HG03565 (cell line): ENCODE data around the gene TUBB3.

Experiments used
- ATAC-seq: cut with Tn5 transposase; IDR thresholded peaks from one replicate; pipeline ENCODE4 v1.9.1; 2021; ENCODE audit warnings: mild to moderate bottlenecking, moderate library complexity; ENCODE audit not compliant: unreplicated experiment

TUBB3 gene

DNA sequence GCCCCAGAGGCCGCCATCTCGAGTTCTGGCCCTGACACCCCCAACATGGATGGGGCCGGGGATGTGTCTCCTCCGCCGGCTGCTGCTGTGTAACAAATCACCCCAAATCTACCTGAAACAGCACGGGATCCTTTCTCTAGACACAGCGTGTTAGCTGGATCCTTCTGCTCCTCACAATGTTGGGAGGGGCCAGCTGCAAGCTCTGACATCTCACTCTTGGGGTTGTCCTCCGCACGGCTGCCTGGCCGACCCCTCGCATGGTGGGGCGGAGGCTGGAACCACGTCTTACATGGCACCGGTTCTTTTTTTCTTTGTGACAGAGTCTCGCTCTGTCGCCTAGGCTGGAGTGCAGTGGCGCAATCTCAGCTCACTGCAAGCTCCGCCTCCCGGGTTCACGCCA lies 13.8 kb downstream of the TUBB3 start:
- no peak for ATAC-seq

DNA sequence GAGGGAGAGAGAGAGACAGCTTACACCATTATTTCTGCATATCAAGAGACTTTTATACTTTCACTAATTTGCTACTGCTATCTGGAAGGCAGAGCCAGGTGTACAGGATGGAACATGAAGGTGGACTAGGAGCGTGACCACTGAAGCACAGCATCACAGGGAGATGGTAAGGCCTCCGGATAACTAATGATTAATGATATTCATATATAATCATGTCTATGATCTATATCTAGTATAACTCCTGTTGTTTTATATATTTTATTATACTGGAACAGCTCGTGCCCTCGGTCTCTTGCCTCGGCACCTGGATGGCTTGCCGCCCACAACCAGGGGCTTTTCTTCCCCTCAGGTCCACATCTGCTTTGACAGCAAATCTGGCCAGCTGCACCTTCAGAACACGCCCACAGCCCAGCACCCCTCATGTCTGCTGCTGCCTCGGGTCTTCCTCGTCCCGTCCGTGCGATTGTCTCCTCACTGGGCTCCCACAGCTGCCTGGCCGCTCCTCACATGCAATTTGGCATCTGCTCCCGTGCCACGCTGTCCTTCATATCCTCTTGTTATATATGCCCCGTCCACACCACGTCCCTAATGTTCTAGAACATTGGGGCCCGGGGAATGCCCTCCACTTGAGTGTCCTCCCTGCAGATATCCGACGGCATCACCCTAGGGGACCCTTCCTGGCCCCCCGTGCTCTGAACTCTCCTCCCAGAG lies 15.2 kb downstream of the TUBB3 start:
- no peak for ATAC-seq

DNA sequence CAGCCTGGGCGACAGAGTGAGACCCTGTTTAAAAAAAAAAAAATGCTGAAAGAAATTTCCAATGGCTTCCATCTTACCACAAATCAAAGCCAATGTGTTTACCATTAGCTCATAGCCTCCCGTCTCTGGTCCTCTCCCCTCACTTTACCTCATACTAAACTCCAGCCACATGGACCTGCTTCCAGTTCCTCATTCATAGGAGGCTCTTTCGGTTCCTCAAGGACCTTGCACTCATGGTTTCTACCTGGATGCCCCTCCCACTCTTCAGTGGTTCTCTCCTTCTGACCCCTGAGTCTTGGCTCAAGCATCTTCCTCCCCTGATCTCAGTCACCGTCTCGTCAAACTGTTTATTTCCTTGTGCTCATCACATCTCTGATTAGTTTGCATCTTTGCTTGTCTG lies 21.6 kb downstream of the TUBB3 start:
- ATAC-seq = no peak

DNA sequence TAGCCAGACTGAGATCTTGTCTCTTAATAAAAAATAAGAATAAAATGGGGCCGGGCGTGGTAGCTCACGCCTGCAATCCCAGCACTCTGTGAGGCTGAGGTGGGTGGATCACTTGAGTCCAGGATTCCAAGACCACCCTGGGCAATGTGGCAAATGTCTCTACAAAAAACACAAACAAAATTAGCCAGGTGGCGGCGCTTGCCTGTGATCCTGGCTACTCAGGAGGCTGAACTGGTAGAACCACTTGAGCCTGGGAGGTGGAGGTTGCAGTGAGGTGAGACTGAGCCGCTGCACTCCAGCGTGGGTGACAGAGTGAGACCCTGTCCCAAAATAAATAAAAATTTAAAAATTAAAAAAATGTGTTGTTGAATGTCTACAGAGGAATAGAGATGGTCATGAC lies 22.5 kb downstream of the TUBB3 start:
- ATAC-seq = no peak

DNA sequence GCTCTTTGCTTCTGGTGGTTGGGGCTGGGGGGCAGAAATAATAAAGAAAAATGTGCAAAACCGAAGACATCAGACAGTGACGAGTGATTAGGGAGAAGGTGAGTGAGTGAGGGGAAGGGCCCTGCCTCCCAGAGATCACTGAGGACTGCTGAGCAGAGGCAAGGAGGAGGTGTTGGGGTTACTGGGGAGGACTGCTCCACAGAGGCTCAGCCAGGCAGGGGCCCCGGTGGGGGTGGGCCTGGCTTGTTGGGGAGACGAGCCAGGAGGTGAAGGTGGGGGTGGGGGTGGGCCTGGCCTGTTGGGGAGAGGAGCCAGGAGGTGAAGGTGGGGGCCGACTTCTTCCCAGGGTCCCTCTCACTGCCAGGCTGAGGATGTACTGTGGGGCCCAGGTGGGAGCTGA lies 23.4 kb downstream of the TUBB3 start:
- ATAC-seq = no peak

DNA sequence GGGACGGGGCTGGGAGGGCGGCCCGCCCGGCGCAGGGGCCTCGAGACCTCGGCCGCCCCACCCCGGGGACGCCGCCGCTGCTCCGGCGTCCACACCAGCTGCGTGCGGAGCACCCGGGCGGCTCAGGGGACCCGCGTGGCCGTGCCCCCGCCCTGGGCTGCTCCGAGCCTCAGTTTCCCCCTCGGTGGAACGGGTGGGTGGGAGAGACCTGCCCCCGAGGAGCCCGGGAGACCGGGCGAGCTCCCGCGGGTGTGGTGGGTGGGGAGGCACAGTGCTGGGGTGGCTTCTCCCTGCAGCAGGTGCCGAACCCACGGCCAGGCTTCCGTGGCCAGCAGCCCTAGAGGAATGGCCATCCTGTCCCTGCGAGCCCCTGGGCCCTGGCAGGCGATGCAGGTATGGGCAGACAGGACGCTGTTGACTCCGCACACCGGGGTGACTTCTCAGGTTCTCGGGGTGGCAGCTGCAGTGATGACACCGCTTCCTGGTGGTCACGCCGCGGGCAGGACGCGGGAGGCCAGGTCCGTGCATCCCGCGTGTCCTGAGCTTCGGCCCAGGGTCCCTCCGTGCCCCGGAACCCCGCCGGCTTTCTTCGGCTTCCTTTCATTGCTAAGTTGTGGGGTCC lies 26.1 kb downstream of the TUBB3 start:
- ATAC-seq = no peak

DNA sequence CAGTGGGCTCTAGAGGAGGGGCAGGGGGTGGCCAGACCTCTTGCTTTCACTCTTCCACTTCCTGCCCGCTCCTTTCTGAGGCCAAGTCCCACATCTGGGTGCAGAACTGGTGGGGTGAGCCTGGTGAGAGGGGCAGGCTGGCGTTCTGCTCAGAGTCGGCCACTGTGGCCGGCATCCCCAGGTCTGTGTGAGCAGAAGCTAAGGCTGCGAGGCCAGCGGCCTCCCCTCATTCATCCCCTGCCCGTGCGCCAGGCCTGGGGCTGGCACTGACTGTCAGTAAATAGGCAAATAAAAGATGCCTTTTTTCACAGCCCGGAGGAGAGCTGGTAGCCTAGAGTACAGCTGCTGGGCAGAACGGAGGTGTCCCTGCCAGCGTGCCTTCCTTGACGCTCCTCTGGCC lies 26.6 kb downstream of the TUBB3 start:
- ATAC-seq = no peak

DNA sequence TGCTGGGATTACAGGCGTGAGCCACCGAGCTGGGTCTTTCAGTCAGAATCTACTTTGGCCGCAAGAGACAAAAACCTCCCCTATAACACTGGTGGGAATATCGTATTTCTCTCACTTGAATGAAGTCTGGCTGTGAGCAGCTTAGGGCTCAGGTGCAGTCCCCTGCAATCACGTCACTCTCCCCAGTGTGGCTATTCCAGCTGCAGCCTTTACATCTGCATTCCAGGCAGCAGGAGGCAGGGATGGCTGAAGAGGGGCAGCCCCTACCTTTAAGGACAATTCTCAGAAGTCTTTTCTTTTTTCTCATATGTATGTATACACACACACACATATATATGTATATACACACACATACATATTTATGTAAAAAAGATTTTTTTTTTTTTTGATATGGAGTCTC lies 28.4 kb downstream of the TUBB3 start:
- ATAC-seq = no peak

DNA sequence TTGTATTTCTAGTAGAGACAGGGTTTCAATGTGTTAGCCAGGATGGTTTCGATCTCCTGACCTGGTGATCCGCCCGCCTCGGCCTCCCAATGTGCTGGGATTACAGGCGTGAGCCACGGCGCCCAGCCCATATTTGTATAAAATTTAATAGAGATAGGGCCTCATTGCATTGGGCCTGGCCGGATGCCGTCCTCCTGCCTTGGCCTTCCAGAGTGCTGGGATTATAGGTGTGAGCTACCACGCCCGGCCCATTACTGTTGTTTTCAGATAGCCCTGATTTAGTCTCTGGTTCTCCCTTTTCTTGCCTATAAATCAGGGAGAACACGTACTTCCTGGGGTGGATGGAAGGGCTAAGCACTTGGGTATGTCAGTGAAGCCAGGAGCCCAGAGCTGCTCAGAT lies 28.9 kb downstream of the TUBB3 start:
- no peak for ATAC-seq

DNA sequence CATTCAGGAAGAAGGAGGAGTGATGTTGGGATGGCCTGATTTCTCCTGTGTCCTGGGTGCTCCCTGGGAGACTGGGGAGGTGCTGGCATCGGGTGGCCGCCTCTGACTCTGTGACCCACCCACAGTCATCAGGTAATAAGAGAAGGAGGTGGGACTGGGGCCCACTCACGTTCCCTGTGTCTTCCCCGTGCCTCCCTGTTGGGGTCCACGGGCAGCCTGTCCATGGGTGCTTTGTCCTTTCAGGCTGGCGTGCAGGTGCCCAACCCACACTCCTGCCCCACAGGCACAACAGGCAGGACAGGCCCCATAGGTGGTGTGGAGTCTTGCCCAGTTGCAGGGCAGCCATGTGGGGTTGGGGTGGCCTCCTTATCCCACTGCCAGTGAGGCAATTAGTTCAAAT lies 29.4 kb downstream of the TUBB3 start:
- ATAC-seq = no peak

DNA sequence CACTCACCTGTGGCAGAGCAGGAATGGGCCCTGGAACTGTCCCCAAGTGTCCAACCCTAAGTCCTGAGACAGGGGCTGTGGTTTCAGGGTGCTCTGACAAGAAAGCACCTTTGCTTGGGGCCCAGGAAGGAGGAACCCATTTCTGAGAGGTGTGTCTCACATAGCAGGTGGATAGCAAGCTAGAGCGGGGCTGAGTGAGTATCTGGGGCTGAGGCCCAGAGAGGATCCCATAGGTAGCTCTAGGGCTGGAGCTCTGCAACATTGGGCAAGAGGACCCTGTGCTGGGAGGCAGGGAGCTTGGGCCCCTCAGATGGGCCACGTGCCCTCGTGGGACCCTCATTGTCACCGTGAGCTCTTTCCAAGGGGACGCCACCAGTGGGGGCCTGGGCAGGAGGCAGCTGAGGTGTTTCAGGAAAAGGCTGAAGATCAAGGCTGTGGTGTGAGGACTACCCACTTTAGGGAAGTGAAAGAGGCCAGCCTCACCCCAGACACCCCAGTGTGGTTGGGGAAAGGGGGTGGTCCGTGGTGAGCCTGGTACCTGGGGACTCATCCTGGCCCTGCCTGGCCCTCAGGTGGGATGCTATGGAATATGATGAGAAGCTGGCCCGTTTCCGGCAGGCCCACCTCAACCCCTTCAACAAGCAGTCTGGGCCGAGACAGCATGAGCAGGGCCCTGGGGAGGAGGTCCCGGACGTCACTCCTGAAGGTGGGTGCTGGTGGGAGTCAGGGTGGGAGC lies 30.7 kb downstream of the TUBB3 start:
- ATAC-seq = no peak

DNA sequence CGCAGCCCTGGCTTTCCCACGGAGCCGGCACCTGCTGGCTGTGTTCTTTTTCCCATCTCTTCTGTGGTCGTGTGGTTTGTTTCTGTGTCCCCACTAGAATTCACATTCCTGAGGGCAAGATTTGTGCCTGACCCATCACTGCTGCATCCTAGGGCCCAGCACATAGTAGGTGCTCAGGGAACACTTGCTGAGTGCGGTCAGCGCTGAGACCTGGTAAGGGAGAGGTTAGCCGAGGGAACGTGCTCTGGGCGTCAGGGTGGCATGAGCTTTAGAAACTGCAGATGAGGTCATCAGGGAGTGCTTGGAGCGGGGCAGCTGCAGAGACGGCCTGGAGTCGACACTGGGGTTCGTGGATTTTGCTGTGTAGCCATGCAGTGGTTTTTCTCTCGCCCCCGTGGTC lies 31.3 kb downstream of the TUBB3 start:
- no peak for ATAC-seq

DNA sequence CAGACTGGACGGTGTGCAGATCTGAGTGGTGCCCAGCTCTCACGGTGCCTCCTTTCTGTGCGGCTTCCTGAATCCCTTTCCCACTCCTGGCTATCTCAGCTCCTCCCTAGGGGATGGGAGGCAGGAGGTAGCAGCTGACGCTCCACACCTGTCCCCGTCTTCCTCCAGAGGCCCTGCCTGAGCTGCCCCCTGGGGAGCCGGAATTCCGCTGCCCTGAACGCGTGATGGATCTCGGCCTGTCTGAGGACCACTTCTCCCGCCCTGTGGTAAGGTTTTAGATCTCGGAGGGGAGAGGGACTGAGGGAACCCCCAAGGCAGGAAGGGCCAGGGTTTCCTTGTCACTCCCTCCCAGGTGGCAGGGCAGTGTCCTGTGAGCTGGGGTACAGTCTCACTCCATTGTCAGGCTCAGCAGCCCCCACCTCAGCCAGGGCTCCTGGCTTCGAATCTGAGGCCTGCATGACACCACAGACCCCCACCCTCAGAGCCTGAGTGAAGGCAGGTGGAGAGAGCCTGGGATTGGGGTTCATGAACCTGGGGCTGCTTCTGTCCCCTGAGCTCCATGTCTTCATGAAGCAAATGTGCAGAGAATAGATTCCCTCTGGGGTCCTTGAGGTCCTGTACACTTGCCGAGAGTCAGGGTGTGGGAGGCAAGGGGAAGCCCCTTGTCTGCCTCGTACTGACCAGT lies 32.0 kb downstream of the TUBB3 start:
- no peak for ATAC-seq

DNA sequence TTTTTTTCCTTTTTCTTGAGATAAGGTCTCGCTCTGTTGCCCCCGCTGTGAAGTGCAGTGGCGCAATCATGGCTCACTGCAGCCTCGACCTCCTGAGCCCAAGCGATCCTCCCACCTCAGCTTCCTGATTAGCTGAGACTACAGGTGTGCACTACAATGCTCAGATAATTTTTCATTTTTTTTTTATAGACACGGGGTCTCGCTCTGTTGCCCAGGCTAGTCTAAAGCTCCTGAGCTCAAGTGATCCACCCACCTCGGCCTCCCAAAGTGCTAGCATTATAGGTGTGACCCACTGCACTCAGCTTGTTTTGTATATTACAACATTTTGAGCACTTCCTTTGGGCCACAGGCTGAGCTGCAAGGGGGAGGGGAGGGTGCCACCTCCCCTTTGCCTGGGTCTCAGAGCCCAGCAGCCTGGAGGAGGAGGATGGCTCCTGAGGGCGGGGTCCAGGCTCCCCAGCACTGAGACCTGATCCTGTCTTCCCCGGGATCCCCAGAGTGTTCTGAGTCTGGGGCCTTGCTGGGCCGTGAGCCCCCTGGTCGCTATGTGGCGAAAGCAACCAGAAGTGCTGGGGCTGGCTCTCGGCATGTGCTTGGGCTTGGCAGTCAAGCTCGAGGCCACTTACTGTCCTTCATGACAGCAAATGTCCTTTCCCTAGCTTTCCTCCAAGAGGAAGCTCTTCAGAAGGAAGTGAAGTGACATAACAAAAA lies 33.5 kb downstream of the TUBB3 start:
- ATAC-seq = no peak

DNA sequence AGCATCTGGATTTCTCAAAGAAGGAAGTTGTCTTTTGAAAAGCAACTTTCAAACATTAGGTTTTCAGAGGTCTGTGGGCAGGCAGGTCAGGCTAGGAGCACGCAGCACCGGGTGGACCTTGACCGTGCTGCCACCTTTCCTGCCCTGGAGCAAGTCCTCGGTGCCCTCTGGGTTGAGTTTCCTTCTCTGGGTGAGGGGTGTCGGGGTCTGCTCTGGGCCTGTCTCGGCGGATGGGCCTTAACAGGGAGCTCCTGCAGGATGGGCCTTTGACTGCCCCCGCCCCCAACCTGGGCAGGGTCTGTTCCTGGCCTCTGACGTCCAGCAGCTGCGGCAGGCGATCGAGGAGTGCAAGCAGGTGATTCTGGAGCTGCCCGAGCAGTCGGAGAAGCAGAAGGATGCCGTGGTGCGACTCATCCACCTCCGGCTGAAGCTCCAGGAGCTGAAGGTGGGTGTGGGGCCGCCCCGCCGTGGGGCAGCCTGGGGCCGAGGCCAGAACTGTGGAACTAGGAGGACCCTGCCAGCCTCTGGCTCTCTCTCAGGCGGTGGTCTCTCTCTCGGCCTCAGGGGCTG lies 34.2 kb downstream of the TUBB3 start:
- no peak for ATAC-seq

DNA sequence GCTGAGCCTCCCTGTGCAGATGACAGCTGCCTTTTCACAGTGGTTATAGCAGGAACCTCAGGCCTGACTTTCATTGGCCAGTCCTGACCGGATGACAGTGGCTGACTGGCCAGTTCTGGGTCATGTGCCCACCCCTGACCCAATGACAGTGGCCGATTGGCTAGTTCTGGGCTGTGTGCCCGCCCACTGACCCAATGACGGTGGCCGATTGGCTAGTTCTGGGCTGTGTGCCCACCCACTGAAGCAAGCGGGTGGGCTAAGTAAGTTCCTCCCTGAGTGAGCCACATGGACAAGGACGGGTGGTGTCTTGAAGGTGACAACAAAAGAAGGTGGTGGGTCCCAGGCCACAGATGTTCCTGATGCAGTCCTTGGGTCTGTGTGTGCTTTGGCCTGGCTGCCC lies 34.9 kb downstream of the TUBB3 start:
- ATAC-seq = no peak

DNA sequence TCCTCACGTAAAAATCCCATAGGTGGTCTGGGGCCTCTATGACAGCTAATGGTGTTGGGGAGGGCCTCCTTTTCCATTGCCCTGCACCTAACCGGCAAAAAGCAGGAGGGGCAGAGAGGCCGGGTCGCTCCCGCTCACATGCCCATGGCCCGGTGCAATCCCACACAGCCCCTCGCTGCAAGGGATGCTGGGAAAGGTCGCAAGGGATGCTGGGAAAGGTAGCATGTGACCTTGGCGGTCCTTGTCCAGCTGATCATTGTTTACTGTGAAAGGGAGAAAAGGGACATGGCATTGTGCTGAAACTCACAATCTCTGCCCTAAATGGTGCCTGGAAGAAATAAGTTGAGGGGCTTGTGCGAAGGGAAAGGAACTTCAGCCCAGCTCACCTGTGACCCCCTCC lies 35.5 kb downstream of the TUBB3 start:
- ATAC-seq = no peak

DNA sequence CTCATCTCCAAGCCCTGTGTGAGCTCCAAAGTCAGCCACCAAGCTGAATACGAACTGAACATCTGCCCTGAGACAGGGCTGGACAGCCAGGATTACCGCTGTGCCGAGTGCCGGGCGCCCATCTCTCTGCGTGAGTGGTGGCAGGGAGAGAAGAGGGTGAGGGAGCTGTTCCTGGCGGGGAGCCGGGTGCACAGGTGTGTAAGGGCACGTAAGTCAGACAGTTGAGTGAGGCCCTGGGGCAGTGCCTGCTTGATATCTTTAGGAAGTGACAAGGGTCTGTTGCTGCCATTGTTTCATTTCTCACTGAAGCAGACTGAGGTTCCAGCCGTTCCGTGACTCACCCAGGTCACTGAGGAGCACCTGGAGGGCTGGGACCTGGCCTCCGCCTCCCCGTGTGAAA lies 37.8 kb downstream of the TUBB3 start:
- ATAC-seq = no peak

DNA sequence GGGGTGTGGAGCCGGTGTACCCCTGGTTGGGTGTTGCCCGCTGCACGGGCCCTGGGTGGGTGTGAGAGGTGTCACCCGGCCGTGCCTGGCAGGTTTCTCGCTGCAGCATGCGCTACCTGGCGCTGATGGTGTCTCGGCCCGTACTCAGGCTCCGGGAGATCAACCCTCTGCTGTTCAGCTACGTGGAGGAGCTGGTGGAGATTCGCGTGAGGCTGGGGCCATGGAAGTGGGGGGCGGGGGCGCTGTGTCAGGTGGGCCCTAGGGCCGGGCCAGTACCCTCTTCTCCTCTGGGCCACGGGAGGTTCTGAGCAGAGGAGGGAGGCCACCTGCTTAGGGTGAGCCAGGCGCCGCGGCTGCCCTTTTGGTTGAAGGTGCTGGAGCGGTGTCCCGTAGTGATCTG lies 38.8 kb downstream of the TUBB3 start:
- no peak for ATAC-seq

DNA sequence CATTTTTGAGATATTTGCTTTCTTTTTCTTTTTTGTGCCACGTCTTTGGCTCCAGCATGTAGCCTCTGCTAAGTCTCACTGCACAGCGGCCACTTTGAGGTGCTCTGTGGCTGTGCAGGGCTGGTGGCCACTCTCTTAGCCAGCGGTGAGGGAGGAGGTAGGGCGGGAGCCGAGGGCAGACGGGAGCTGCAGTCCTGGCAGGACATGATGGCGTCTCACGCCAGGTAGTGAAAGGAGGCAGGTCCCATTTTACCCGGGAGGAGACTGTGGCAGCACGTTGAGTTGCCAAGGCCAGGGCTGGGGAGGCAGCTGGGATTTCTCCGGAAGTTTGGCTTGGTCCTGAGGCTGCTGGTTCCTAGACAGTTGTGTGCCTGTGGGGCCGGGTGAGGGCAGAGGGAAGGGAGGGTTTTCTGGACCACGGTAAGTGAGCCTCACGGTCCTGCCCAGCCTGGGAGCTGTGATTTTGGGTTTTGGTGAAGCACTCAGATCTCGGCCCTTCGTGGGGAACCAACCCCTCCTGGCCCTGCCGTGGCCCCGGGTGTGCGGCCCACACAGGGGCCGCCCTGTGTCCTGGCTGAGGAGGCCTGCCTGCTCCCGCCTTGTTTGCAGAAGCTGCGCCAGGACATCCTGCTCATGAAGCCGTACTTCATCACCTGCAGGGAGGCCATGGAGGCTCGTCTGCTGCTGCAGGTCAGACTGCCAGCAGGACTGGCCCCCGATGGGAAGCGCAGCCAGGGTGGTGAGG lies 39.8 kb downstream of the TUBB3 start:
- no peak for ATAC-seq
